ENCODE data around the gene KCNN1. TPM values are rescaled to one million over a fixed set of nuclear protein-coding genes. Genes with fewer than 3 reads are reported as not detected.

KCNN1 gene
- total and polyA plus RNA-seq, 9 of the 15 experiments (the other 6 are each of a cell fraction or from before 2014, with no cell fraction given), result 0.01 to 6.2 (median 0.72) TPM

DNA sequence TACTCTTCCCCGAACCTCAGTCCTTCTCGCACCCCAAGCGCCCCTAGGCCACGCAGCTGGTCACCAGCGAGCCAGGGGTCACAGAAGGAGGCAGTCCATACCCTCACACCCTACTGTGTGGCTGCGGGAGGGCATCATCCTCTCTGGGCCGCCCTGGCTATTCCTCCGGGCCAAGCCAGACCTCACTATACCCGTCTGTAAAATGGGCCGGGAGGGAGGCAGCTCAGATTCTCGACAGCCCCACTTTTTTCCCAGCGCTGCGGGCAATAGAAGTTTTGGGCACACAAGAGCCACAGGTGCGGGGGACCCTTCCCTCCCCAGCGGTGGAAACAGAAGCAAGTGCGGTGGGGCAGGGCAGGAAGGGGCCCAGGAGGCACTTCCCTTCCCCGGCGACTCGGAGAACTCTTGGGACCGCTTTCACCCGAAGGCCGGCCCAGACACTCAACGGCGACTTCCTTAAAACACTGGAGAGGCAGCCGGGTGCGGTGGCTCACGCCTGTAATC, 35.5 kb downstream of the KCNN1 start (continued):
- no peak for TF ChIP-seq SIN3A (IDR thresholded peaks at IDR 0.05; ENCODE audit: borderline replicate concordance in 2 of 2, control insufficient read depth in 1 of 2, low read depth in 2 of 2, low read length in 2 of 2)
- no peak for TF ChIP-seq POLR2AphosphoS2 (IDR thresholded peaks at IDR 0.05; ENCODE audit: low read length)
- TF ChIP-seq NFE2L1 (tag; IDR thresholded peaks at IDR 0.05; ENCODE audit: borderline replicate concordance, low read depth), result no peak
- TF ChIP-seq XRCC4 (IDR thresholded peaks at IDR 0.05; ENCODE audit: extremely low read depth, insufficient read depth, insufficient read length), result no peak
- TF ChIP-seq HMGXB4 (CRISPR knock-in tag; IDR thresholded peaks at IDR 0.05), result no peak
- TF ChIP-seq KDM1A (IDR thresholded peaks at IDR 0.05), result peak; percentile 90 to 96
- no peak for TF ChIP-seq CHD2 (IDR thresholded peaks at IDR 0.05; ENCODE audit: low read depth, low read length)
- TF ChIP-seq PHF20 (IDR thresholded peaks at IDR 0.05; ENCODE audit: partially characterized antibody), result peak; percentile 60
- no peak for TF ChIP-seq PHF8 (IDR thresholded peaks at IDR 0.05; ENCODE audit: borderline replicate concordance, low read length)
- no peak for TF ChIP-seq SMARCA4 (IDR thresholded peaks at IDR 0.05)
- TF ChIP-seq PCBP2 (IDR thresholded peaks at IDR 0.05; ENCODE audit: low read depth, low read length, poor library complexity, severe bottlenecking), result no peak
- TF ChIP-seq, protein P1, sequence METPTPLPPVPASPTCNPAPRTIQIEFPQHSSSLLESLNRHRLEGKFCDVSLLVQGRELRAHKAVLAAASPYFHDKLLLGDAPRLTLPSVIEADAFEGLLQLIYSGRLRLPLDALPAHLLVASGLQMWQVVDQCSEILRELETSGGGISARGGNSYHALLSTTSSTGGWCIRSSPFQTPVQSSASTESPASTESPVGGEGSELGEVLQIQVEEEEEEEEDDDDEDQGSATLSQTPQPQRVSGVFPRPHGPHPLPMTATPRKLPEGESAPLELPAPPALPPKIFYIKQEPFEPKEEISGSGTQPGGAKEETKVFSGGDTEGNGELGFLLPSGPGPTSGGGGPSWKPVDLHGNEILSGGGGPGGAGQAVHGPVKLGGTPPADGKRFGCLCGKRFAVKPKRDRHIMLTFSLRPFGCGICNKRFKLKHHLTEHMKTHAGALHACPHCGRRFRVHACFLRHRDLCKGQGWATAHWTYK (CRISPR knock-in tag; IDR thresholded peaks at IDR 0.05), result no peak
- TF ChIP-seq CREB3L1 (IDR thresholded peaks at IDR 0.05; ENCODE audit: borderline replicate concordance, low read depth), result no peak
- TF ChIP-seq MYNN (IDR thresholded peaks at IDR 0.05), result no peak
- TF ChIP-seq MYNN (CRISPR knock-in tag; IDR thresholded peaks at IDR 0.05), result no peak
- no peak for TF ChIP-seq ZNF75A (CRISPR knock-in tag; IDR thresholded peaks at IDR 0.05)
- no peak for TF ChIP-seq KAT8 (IDR thresholded peaks at IDR 0.05; ENCODE audit: low read depth)
- TF ChIP-seq, protein P2, sequence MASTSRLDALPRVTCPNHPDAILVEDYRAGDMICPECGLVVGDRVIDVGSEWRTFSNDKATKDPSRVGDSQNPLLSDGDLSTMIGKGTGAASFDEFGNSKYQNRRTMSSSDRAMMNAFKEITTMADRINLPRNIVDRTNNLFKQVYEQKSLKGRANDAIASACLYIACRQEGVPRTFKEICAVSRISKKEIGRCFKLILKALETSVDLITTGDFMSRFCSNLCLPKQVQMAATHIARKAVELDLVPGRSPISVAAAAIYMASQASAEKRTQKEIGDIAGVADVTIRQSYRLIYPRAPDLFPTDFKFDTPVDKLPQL (IDR thresholded peaks at IDR 0.05; ENCODE audit: extremely low read depth, insufficient read length), result no peak
- no peak for TF ChIP-seq SREBF2 (CRISPR knock-in tag; IDR thresholded peaks at IDR 0.05)
- no peak for TF ChIP-seq ZNF277 (CRISPR knock-in tag; IDR thresholded peaks at IDR 0.05; ENCODE audit: borderline replicate concordance)
- no peak; the same call in 1 of the 2 replicates for TF ChIP-seq ZNF121 (CRISPR knock-in tag; conservative IDR thresholded peaks at IDR 0.05)
- no peak for TF ChIP-seq HDAC8 (tag; IDR thresholded peaks at IDR 0.05)
- TF ChIP-seq CTBP1 (IDR thresholded peaks at IDR 0.05; ENCODE audit: borderline replicate concordance), result no peak
- peak; percentile 19 for TF ChIP-seq PCBP1 (IDR thresholded peaks at IDR 0.05; ENCODE audit: low read depth, low read length, poor library complexity, severe bottlenecking)

All from K562 (cell line).